Esophagus squamous epithelium (tissue), 5 donors: ENCODE results near the gene FHIT. TPM values are rescaled to one million over a fixed set of nuclear protein-coding genes. Genes with fewer than 3 reads are reported as not detected.

ENCODE experiments used
- DNase-seq: peaks from one replicate; lab custom pipeline; 2025; lab: John Stamatoyannopoulos, UW
- H3K27ac ChIP-seq, 4 donors: fragments of 200-600 bp; sonication (generic); one replicate each; pipeline ENCODE4 v1.5.1; 2016 to 2019; ENCODE audit warnings: mild to moderate bottlenecking in 1 of 4
- H3K27me3 ChIP-seq, 4 donors: fragments of 200-600 bp; sonication (generic); 1 replicate in 3 of 4; 2 replicates in 1 of 4; pipeline versions ENCODE4 v1.5.1 to v1.6.0; 2017 to 2021; ENCODE audit warnings: antibody characterized with exemption in 1 of 4
- H3K36me3 ChIP-seq, 3 donors: fragments of 200-600 bp; sonication (generic); one replicate each; pipeline ENCODE4 v1.5.1; 2016 to 2019
- H3K4me1 ChIP-seq, 3 donors: fragments of 200-600 bp; sonication (generic); one replicate each; pipeline ENCODE4 v1.5.1; 2017 to 2019
- H3K4me3 ChIP-seq, 4 donors: fragments of 200-600 bp; sonication (generic); 1 replicate in 3 of 4; 2 replicates in 1 of 4; pipeline ENCODE4 v1.5.1; 2016 to 2019; ENCODE audit warnings: mild to moderate bottlenecking in 2 of 4, moderate library complexity in 1 of 4
- H3K9me3 ChIP-seq, 3 donors: fragments of 200-600 bp; sonication (generic); one replicate each; pipeline ENCODE4 v1.5.1; 2016 to 2019
- CTCF ChIP-seq, 6 experiments: fragments of 450-650 bp in 4 of 6; fragments of 200-600 bp in 2 of 6; sonication (generic) in 2 of 6; IDR thresholded peaks; one replicate each; pipeline ENCODE4 v1.5.1; 2016 to 2019; ENCODE audit warnings: antibody characterized with exemption in 6 of 6, mild to moderate bottlenecking in 4 of 6, moderate library complexity in 4 of 6
- POLR2A ChIP-seq, 4 donors: fragments of 450-650 bp; IDR thresholded peaks; one replicate each; pipeline ENCODE4 v1.6.1; 2017; ENCODE audit warnings: antibody characterized with exemption in 4 of 4, mild to moderate bottlenecking in 4 of 4, moderate library complexity in 3 of 4
- WGBS, 2 donors: methylation state at CpG; one replicate each; pipeline ENCODE4 v1.1.5; 2018; 5-methylcytosine and 5-hydroxymethylcytosine counted together
- intact Hi-C: fragments of 100-400 bp; cut with DNase I; formaldehyde crosslinking; loops from one replicate; pipeline ENCODE4 v1.15.0; 2022
- total RNA-seq, 4 donors: library from RNA; depleted of rRNA; stranded (reverse); fragments of >200 nt; gene quantifications; one replicate each; pipeline ENCODE4 v1.1.0, GENCODE V29; 2016
- donor health status: DM: yes; HTN: yes; CAD: no.

Gene FHIT
- total RNA-seq, 4 donors from 2014 or later, result 0.64 to 5.7 (median 3.1) TPM

GRCh38 chr3:59832241-59832640 is 1419.0 kb downstream of the FHIT start:
- no peak for DNase-seq
- Histone ChIP-seq H3K27me3 (no peaks in the 10 kb centered on the region), H3K36me3 (no peaks in the 10 kb centered on the region), H3K9me3 (no peaks in the 10 kb centered on the region), H3K27ac (no peak overlapping the region), H3K4me1 (no peaks in the 10 kb centered on the region), H3K4me3 (no peak overlapping the region)
- WGBS, 2 donors, result 64 to 70% methylated on average over 3 of the region's 3 CpGs
- TF ChIP-seq POLR2A (IDR thresholded peaks at IDR 0.05) (no peak), CTCF (IDR thresholded peaks at IDR 0.05) (no peak)
- intact Hi-C loops, result no loop called here

GRCh38 chr3:59831394-59831793 is 1419.9 kb downstream of the FHIT start:
- no peak for TF ChIP-seq POLR2A (IDR thresholded peaks at IDR 0.05)
- TF ChIP-seq CTCF (IDR thresholded peaks at IDR 0.05), result no peak
- no peak for DNase-seq

GRCh38 chr3:59829527-59829926 is 1421.7 kb downstream of the FHIT start:
- Histone ChIP-seq H3K36me3 (no peaks in the 10 kb centered on the region), H3K4me1 (no peaks in the 10 kb centered on the region), H3K27me3 (no peaks in the 10 kb centered on the region), H3K9me3 (no peaks in the 10 kb centered on the region), H3K4me3 (no peak overlapping the region), H3K27ac (no peak overlapping the region)
- no peak for DNase-seq
- WGBS, 2 donors, result 62 to 92% methylated on average over 1 of the region's 1 CpG
- intact Hi-C loops, result no loop called here
- no peak for TF ChIP-seq CTCF (IDR thresholded peaks at IDR 0.05)
- no peak for TF ChIP-seq POLR2A (IDR thresholded peaks at IDR 0.05)

More at GRCh38 chr3:59831394-59831793, 1419.9 kb downstream of the FHIT start:
- H3K4me1 ChIP-seq, result no peaks in the 10 kb centered on the region
- H3K4me3 ChIP-seq, result no peak overlapping the region
- 85 to 93% methylated on average over 2 of the region's 2 CpGs for WGBS, 2 donors
- no peaks in the 10 kb centered on the region for H3K36me3 ChIP-seq
- no peaks in the 10 kb centered on the region for H3K9me3 ChIP-seq
- no peak overlapping the region for H3K27ac ChIP-seq
- intact Hi-C loops, result no loop called here
- H3K27me3 ChIP-seq, result no peaks in the 10 kb centered on the region

GRCh38 chr3:59824876-59825275 is 1426.4 kb downstream of the FHIT start:
- Histone ChIP-seq H3K4me1 (no peaks in the 10 kb centered on the region), H3K9me3 (no peaks in the 10 kb centered on the region), H3K36me3 (no peaks in the 10 kb centered on the region), H3K27me3 (no peaks in the 10 kb centered on the region), H3K27ac (no peak overlapping the region), H3K4me3 (no peak overlapping the region)
- no peak for TF ChIP-seq CTCF (IDR thresholded peaks at IDR 0.05)
- no peak for TF ChIP-seq POLR2A (IDR thresholded peaks at IDR 0.05)
- DNase-seq, result no peak
- intact Hi-C loops, result no loop called here
- WGBS, 2 donors, result 0% methylated on average over 1 of the region's 1 CpG

- Histone ChIP-seq H3K4me1 (peaks cover 0 to 10% (median 3%) of the 10 kb centered on the region in 3 donors), H3K36me3 (no peaks in the 10 kb centered on the region), H3K9me3 (no peaks in the 10 kb centered on the region), H3K4me3 (no peak overlapping the region), H3K27me3 (no peaks in the 10 kb centered on the region), H3K27ac (no peak overlapping the region)
- intact Hi-C loops, result no loop called here
- TF ChIP-seq CTCF (IDR thresholded peaks at IDR 0.05) (no peak), POLR2A (IDR thresholded peaks at IDR 0.05) (no peak)
- no peak for DNase-seq
- 50 to 52% methylated on average over 1 of the region's 1 CpG for WGBS, 2 donors
Observed at GRCh38 chr3:59821274-59821673, 1430.0 kb downstream of the FHIT start.
